Ascending aorta (tissue), 2 donors: ENCODE data around the gene CNOT4. TPM values are rescaled to one million over a fixed set of nuclear protein-coding genes. Genes with fewer than 3 reads are reported as not detected.

Experiments used
- DNase-seq, 2 donors: peaks; one replicate each; pipeline ENCODE4 v3.0.0-alpha.2; 2019; ENCODE audit warnings: low spot score in 2 of 2
- H3K27ac ChIP-seq, 2 donors: fragments of 200-600 bp; sonication (generic); one replicate each; pipeline ENCODE4 v1.5.1; 2016 to 2017; ENCODE audit warnings: mild to moderate bottlenecking in 1 of 2
- H3K27me3 ChIP-seq: fragments of 200-600 bp; sonication (generic); one replicate; pipeline ENCODE4 v1.5.1; 2017
- H3K36me3 ChIP-seq, 2 donors: fragments of 200-600 bp; sonication (generic); one replicate each; pipeline ENCODE4 v1.5.1; 2016
- H3K4me1 ChIP-seq, 2 donors: fragments of 200-600 bp; sonication (generic); one replicate each; pipeline ENCODE4 v1.5.1; 2016 to 2017; ENCODE audit warnings: mild to moderate bottlenecking in 1 of 2
- H3K4me3 ChIP-seq, 2 donors: fragments of 200-600 bp; sonication (generic); one replicate each; pipeline ENCODE4 v1.5.1; 2016 to 2017; ENCODE audit warnings: mild to moderate bottlenecking in 1 of 2
- H3K9me3 ChIP-seq, 2 donors: fragments of 200-600 bp; sonication (generic); one replicate each; pipeline ENCODE4 v1.5.1; 2016
- intact Hi-C: fragments of 100-400 bp; cut with DNase I; formaldehyde crosslinking; loops from one replicate; pipeline ENCODE4 v1.15.1; 2023
- total RNA-seq: library from RNA; depleted of rRNA; stranded (reverse); fragments of >200 nt; gene quantifications from one replicate; pipeline ENCODE4 v1.1.0, GENCODE V29; 2016
- TF ChIP-seq, protein P1 (sequence below), 3 experiments: fragments of 200-600 bp in 2 of 3; fragments of 450-650 bp in 1 of 3; sonication (generic) in 2 of 3; IDR thresholded peaks; one replicate each; pipeline ENCODE4 v1.5.1; 2016 to 2019; ENCODE audit warnings: antibody characterized with exemption in 3 of 3, mild to moderate bottlenecking in 1 of 3, moderate library complexity in 1 of 3

The CNOT4 gene
- total RNA-seq, 1 donor from 2014 or later, result 14.8 TPM

- Histone ChIP-seq H3K4me3 (no peak overlapping the region), H3K4me1 (no peaks in the 10 kb centered on the region), H3K27me3 (no peaks in the 10 kb centered on the region), H3K9me3 (no peaks in the 10 kb centered on the region), H3K36me3 (no peaks in the 10 kb centered on the region), H3K27ac (no peak overlapping the region)
- DNase-seq, result no peak
- intact Hi-C loops, result no loop called here
- TF ChIP-seq, protein P1, sequence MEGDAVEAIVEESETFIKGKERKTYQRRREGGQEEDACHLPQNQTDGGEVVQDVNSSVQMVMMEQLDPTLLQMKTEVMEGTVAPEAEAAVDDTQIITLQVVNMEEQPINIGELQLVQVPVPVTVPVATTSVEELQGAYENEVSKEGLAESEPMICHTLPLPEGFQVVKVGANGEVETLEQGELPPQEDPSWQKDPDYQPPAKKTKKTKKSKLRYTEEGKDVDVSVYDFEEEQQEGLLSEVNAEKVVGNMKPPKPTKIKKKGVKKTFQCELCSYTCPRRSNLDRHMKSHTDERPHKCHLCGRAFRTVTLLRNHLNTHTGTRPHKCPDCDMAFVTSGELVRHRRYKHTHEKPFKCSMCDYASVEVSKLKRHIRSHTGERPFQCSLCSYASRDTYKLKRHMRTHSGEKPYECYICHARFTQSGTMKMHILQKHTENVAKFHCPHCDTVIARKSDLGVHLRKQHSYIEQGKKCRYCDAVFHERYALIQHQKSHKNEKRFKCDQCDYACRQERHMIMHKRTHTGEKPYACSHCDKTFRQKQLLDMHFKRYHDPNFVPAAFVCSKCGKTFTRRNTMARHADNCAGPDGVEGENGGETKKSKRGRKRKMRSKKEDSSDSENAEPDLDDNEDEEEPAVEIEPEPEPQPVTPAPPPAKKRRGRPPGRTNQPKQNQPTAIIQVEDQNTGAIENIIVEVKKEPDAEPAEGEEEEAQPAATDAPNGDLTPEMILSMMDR (IDR thresholded peaks at IDR 0.05), result no peak
Observed at GRCh38 chr7:135333946-135334345, 176.0 kb downstream of the CNOT4 start.

- DNase-seq, result no peak
- H3K9me3 ChIP-seq, result no peaks in the 10 kb centered on the region
- intact Hi-C loops, result no loop called here
- no peaks in the 10 kb centered on the region for H3K36me3 ChIP-seq
- no peaks in the 10 kb centered on the region for H3K27me3 ChIP-seq
- H3K4me1 ChIP-seq, result no peaks in the 10 kb centered on the region
- H3K27ac ChIP-seq, result no peak overlapping the region
- H3K4me3 ChIP-seq, result no peak overlapping the region
- TF ChIP-seq, protein P1 (IDR thresholded peaks at IDR 0.05), result no peak
Observed at GRCh38 chr7:135333200-135333599, 176.7 kb downstream of the CNOT4 start.

GRCh38 chr7:135330088-135330487 is 179.8 kb downstream of the CNOT4 start:
- intact Hi-C loops, result no loop called here

GRCh38 chr7:135328526-135328925 is 181.4 kb downstream of the CNOT4 start:
- no peak for DNase-seq
- TF ChIP-seq, protein P1 (IDR thresholded peaks at IDR 0.05), result no peak
- no peak overlapping the region for H3K4me3 ChIP-seq
- no peaks in the 10 kb centered on the region for H3K9me3 ChIP-seq
- no peak overlapping the region for H3K27ac ChIP-seq
- H3K27me3 ChIP-seq, result no peaks in the 10 kb centered on the region
- intact Hi-C loops, result no loop called here
- H3K36me3 ChIP-seq, result no peaks in the 10 kb centered on the region
- no peaks in the 10 kb centered on the region for H3K4me1 ChIP-seq

More at GRCh38 chr7:135330088-135330487, 179.8 kb downstream of the CNOT4 start:
- TF ChIP-seq, protein P1 (IDR thresholded peaks at IDR 0.05), result no peak
- no peak overlapping the region for H3K4me3 ChIP-seq
- no peaks in the 10 kb centered on the region for H3K36me3 ChIP-seq
- no peaks in the 10 kb centered on the region for H3K4me1 ChIP-seq
- H3K27ac ChIP-seq, result no peak overlapping the region
- H3K9me3 ChIP-seq, result no peaks in the 10 kb centered on the region
- no peak for DNase-seq
- no peaks in the 10 kb centered on the region for H3K27me3 ChIP-seq

DNA sequence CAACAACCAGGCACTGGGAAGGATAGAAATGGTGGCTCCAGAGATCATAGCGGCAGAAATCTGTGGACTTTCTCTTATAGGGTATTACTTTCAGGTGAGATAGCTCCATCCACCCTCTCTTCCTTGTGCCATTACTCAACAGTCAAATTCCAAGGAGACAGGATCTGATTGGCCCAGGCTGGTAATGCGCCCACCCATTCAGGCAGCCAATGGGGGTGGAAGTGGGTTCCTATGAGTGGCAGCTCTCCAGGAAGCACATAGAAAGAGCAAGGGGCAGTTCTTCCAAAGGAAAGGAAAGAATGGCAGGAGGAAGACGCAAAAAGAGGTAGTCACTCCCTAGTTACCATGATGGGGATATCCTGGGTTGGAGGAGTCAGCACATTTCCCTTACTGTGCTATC is 181.8 kb downstream of the CNOT4 start:
- H3K4me1 ChIP-seq, result no peaks in the 10 kb centered on the region
- no peaks in the 10 kb centered on the region for H3K27me3 ChIP-seq
- no peak overlapping the region for H3K4me3 ChIP-seq
- H3K36me3 ChIP-seq, result no peaks in the 10 kb centered on the region
- TF ChIP-seq, protein P1 (IDR thresholded peaks at IDR 0.05), result no peak
- DNase-seq, result no peak
- no peaks in the 10 kb centered on the region for H3K9me3 ChIP-seq
- intact Hi-C loops, result no loop called here
- H3K27ac ChIP-seq, result no peak overlapping the region

- no peak for DNase-seq
- Histone ChIP-seq H3K4me1 (no peaks in the 10 kb centered on the region), H3K4me3 (no peak overlapping the region), H3K36me3 (no peaks in the 10 kb centered on the region), H3K9me3 (no peaks in the 10 kb centered on the region), H3K27ac (no peak overlapping the region), H3K27me3 (no peaks in the 10 kb centered on the region)
- intact Hi-C loops, result no loop called here
- TF ChIP-seq, protein P1 (IDR thresholded peaks at IDR 0.05), result no peak
Observed at GRCh38 chr7:135327458-135327857, 182.4 kb downstream of the CNOT4 start.
